Lung (tissue), 12 donors: ENCODE results near the gene HMGA1. TPM values are rescaled to one million over a fixed set of nuclear protein-coding genes. Genes with fewer than 3 reads are reported as not detected.
"Not testable (repeated sequence)": the region's sequence is repeated elsewhere in the genome, so short reads cannot be mapped to it uniquely, and the experiment has no call there.

Experiments used
- ATAC-seq: fragments of 200-7000 bp; cut with Tn5 transposase; one replicate; pipeline ENCODE4 v1.9.1; 2020; ENCODE audit warnings: moderate number of reproducible peaks; ENCODE audit not compliant: insufficient read depth, low FRiP score
- DNase-seq, 3 donors: peaks; one replicate each; pipeline ENCODE4 v3.0.0-alpha.2; 2013 to 2017
- H3K27ac ChIP-seq, 2 donors: one replicate each; pipeline ENCODE4 v1.5.1; 2013; ENCODE audit warnings: mild to moderate bottlenecking in 2 of 2, moderate library complexity in 2 of 2, control low read depth in 1 of 2, inconsistent platforms in 1 of 2, low read depth in 1 of 2, low read length in 1 of 2
- H3K27me3 ChIP-seq, 3 donors: one replicate each; pipeline ENCODE4 v1.5.1; 2013; ENCODE audit warnings: low read length in 2 of 3; ENCODE audit not compliant: control insufficient read depth in 3 of 3, insufficient read depth in 3 of 3
- H3K36me3 ChIP-seq, 4 donors: one replicate each; pipeline ENCODE4 v1.5.1; 2013; ENCODE audit warnings: low read length in 4 of 4, mild to moderate bottlenecking in 1 of 4, moderate library complexity in 1 of 4; ENCODE audit not compliant: control insufficient read depth in 4 of 4, insufficient read depth in 4 of 4
- H3K4me1 ChIP-seq, 5 donors: one replicate each; pipeline ENCODE4 v1.5.1; 2013; ENCODE audit warnings: low read length in 5 of 5, mild to moderate bottlenecking in 2 of 5, moderate library complexity in 1 of 5; ENCODE audit not compliant: control insufficient read depth in 5 of 5, insufficient read depth in 5 of 5
- H3K4me3 ChIP-seq: one replicate; pipeline ENCODE4 v1.5.1; 2013; ENCODE audit warnings: mild to moderate bottlenecking, control low read depth, moderate library complexity
- H3K9ac ChIP-seq, 2 donors: one replicate each; pipeline ENCODE4 v1.5.1; 2013; ENCODE audit warnings: low read length in 2 of 2, control low read depth in 1 of 2; ENCODE audit not compliant: insufficient read depth in 1 of 2
- H3K9me3 ChIP-seq, 4 donors: one replicate each; pipeline ENCODE4 v1.5.1; 2013; ENCODE audit warnings: low read length in 3 of 4, mild to moderate bottlenecking in 1 of 4, moderate library complexity in 1 of 4; ENCODE audit not compliant: control insufficient read depth in 4 of 4, insufficient read depth in 3 of 4
- WGBS, 2 donors: extraction: QIAGEN DNeasy Blood & Tissue Kit; methylation state at CpG; one replicate each; pipeline ENCODE4 v1.1.7; 2013; 5-methylcytosine and 5-hydroxymethylcytosine counted together
- polyA plus RNA-seq, 2 donors: library from polyadenylated mRNA; stranded (reverse); fragments of 200-250 nt; gene quantifications; one replicate each; pipeline ENCODE4 v1.2.1, GENCODE V29; 2013
- total RNA-seq, 2 donors: library from RNA; depleted of rRNA in 1 of 2; stranded (reverse); fragments of >200 nt in 1 of 2; gene quantifications; one replicate each; pipeline ENCODE4 v1.2.1, GENCODE V29; 2014 to 2021
- TF ChIP-seq, protein P1 (sequence below): IDR thresholded peaks from 2 replicates; pipeline ENCODE4 v1.5.1; 2012; ENCODE audit warnings: mild to moderate bottlenecking; ENCODE audit errors: control extremely low read depth, extremely low read depth
- donor health status: control.
- donor health status: control.
- donor health status: Bipolar disorder and iron deficiency.
- donor health status: healthy.
- donor health status: DM: yes; HTN: yes; CAD: no.

The HMGA1 gene
- total and polyA plus RNA-seq, 4 donors = 47.9 to 102 (median 96.9) TPM

GRCh38 chr6:34259529-34260069, 22.9 kb downstream of the HMGA1 start:
- Histone ChIP-seq H3K36me3 (no peaks in the 10 kb centered on the region), H3K27me3 (no peaks in the 10 kb centered on the region), H3K9me3 (no peaks in the 10 kb centered on the region), H3K27ac (no peak overlapping the region), H3K4me1 (no peaks in the 10 kb centered on the region), H3K9ac (no peak overlapping the region), H3K4me3 (no peak overlapping the region)
- no peak for ATAC-seq
- TF ChIP-seq, protein P1, sequence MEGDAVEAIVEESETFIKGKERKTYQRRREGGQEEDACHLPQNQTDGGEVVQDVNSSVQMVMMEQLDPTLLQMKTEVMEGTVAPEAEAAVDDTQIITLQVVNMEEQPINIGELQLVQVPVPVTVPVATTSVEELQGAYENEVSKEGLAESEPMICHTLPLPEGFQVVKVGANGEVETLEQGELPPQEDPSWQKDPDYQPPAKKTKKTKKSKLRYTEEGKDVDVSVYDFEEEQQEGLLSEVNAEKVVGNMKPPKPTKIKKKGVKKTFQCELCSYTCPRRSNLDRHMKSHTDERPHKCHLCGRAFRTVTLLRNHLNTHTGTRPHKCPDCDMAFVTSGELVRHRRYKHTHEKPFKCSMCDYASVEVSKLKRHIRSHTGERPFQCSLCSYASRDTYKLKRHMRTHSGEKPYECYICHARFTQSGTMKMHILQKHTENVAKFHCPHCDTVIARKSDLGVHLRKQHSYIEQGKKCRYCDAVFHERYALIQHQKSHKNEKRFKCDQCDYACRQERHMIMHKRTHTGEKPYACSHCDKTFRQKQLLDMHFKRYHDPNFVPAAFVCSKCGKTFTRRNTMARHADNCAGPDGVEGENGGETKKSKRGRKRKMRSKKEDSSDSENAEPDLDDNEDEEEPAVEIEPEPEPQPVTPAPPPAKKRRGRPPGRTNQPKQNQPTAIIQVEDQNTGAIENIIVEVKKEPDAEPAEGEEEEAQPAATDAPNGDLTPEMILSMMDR = no peak
- DNase-seq = no peak
- 84 to 88% methylated on average over 6 of the region's 6 CpGs for WGBS, 2 donors

DNA sequence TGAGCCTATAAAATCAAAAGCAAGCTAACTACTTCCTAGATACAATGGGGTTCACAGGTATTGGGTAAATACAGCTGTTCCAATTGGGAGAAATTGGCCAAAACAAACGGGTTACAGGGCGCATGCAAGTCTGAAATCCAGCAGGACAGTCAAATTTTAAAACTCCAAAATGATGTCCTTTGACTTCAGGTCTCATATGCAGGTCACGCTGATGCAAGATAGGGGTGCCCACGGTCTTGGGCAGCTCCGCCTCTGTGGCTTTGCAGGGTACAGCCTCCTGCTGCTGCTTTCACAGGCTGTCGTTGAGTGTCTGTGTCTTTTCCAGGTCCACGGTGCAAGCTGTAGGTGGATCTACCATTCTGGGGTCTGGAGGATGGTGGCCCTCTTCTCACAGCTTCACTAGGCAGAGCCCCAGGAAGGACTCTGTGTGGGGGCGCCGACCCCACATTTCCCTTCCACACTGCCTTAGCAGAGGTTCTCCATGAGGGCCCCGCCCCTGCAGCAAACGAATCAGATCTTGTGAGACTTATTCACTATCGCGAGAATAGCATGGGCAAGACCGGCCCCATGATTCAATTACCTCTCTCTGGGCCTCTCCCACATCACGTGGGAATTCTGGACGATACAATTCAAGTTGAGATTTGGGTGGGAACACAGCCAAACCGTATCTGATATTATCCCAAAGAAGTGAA, 24.0 kb downstream of the HMGA1 start:
- DNase-seq (no peak), ATAC-seq (no peak)
- Histone ChIP-seq H3K36me3 (no peaks in the 10 kb centered on the region), H3K4me3 (no peak overlapping the region), H3K4me1 (no peaks in the 10 kb centered on the region), H3K27ac (no peak overlapping the region), H3K9ac (no peak overlapping the region), H3K27me3 (no peaks in the 10 kb centered on the region), H3K9me3 (no peaks in the 10 kb centered on the region)
- TF ChIP-seq, protein P1 = no peak
- 77 to 89% methylated on average over 17 of the region's 17 CpGs for WGBS, 2 donors

GRCh38 chr6:34263484-34263883, 26.8 kb downstream of the HMGA1 start:
- DNase-seq, ATAC-seq, H3K4me1 ChIP-seq, H3K27me3 ChIP-seq, H3K4me3 ChIP-seq, H3K36me3 ChIP-seq, H3K9me3 ChIP-seq, H3K9ac ChIP-seq, H3K27ac ChIP-seq: not testable (repeated sequence)
- 90 to 95% methylated on average over 23 of the region's 23 CpGs for WGBS, 2 donors

- TF ChIP-seq, protein P1 = no peak
- Histone ChIP-seq H3K4me3 (no peak overlapping the region), H3K4me1 (peaks cover 0 to 6% (median 0%) of the 10 kb centered on the region in 5 donors), H3K27me3 (no peaks in the 10 kb centered on the region), H3K9ac (no peak overlapping the region), H3K27ac (no peak overlapping the region), H3K9me3 (no peaks in the 10 kb centered on the region), H3K36me3 (no peaks in the 10 kb centered on the region)
- ATAC-seq = no peak
- WGBS, 2 donors = 98% methylated on average over 2 of the region's 2 CpGs
- DNase-seq = no peak
These were observed 31.1 kb downstream of the HMGA1 start for GRCh38 chr6:34267746-34268145.

- not testable (repeated sequence) for H3K9ac ChIP-seq
These were observed 32.5 kb downstream of the HMGA1 start for GRCh38 chr6:34269132-34269531.

GRCh38 chr6:34269658-34270341, 33.1 kb downstream of the HMGA1 start:
- not testable (repeated sequence) for H3K4me1 ChIP-seq, H3K27me3 ChIP-seq, H3K9me3 ChIP-seq, H3K27ac ChIP-seq, H3K36me3 ChIP-seq, DNase-seq, H3K4me3 ChIP-seq, H3K9ac ChIP-seq, ATAC-seq
- WGBS, 2 donors = 78 to 85% methylated on average over 17 of the region's 17 CpGs

More at GRCh38 chr6:34269132-34269531, 32.5 kb downstream of the HMGA1 start:
- not testable (repeated sequence) for H3K27me3 ChIP-seq, H3K27ac ChIP-seq, H3K9me3 ChIP-seq, H3K36me3 ChIP-seq, H3K4me3 ChIP-seq, DNase-seq, ATAC-seq, H3K4me1 ChIP-seq
- 96% methylated on average over 12 to 20 of the region's 25 CpGs for WGBS, 2 donors
